GDM1 (cell line): ENCODE data around the gene YJU2.
"Not testable (repeated sequence)": the region's sequence is repeated elsewhere in the genome, so short reads cannot be mapped to it uniquely, and the experiment has no call there.

Experiments
- DNase-seq: peaks from one replicate; lab custom pipeline; 2025; lab: John Stamatoyannopoulos, UW

Gene YJU2

GRCh38 chr19:4267901-4268815, 21.3 kb downstream of the YJU2 start:
- no peak for DNase-seq

- DNase-seq, result no peak
Measured at GRCh38 chr19:4268816-4269430, 22.0 kb downstream of the YJU2 start.

- no peak for DNase-seq
Measured at GRCh38 chr19:4272894-4273293, 26.0 kb downstream of the YJU2 start.

- not testable (repeated sequence) for DNase-seq
Measured at GRCh38 chr19:4274321-4274686, 27.4 kb downstream of the YJU2 start.

GRCh38 chr19:4277191-4277696, 30.4 kb downstream of the YJU2 start:
- no peak for DNase-seq

GRCh38 chr19:4278010-4278409, 31.1 kb downstream of the YJU2 start:
- DNase-seq, result no peak

GRCh38 chr19:4278419-4279266, 31.8 kb downstream of the YJU2 start, which contains the start of gene SHD:
Gene SHD (plus strand): TSS chr19:4279266. CDS start chr19:4280064, 798 bp downstream.
- no peak for DNase-seq

GRCh38 chr19:4279267-4279529, 32.3 kb downstream of the YJU2 start:
- no peak for DNase-seq

GRCh38 chr19:4279530-4280422, 32.9 kb downstream of the YJU2 start:
- no peak for DNase-seq

- DNase-seq, result no peak
Measured at GRCh38 chr19:4284176-4284958, 37.5 kb downstream of the YJU2 start.

GRCh38 chr19:4284974-4285373, 38.1 kb downstream of the YJU2 start:
- no peak for DNase-seq

- DNase-seq, result not testable (repeated sequence)
Measured at GRCh38 chr19:4286141-4286540, 39.3 kb downstream of the YJU2 start.

GRCh38 chr19:4288091-4288777, 41.4 kb downstream of the YJU2 start:
- DNase-seq, result no peak

- DNase-seq, result no peak
Measured at GRCh38 chr19:4291184-4291732, 44.4 kb downstream of the YJU2 start.

- DNase-seq, result no peak
Measured at GRCh38 chr19:4292515-4292914, 45.6 kb downstream of the YJU2 start.

- no peak for DNase-seq
Measured at GRCh38 chr19:4294389-4294788, 47.5 kb downstream of the YJU2 start.

GRCh38 chr19:4295972-4296771, 49.3 kb downstream of the YJU2 start:
- no peak for DNase-seq

- no peak for DNase-seq
Measured at GRCh38 chr19:4297901-4298809, 51.3 kb downstream of the YJU2 start.
